Left lung (tissue), 10 donors: ENCODE data around the gene NFE2L3. TPM values are rescaled to one million over a fixed set of nuclear protein-coding genes. Genes with fewer than 3 reads are reported as not detected.

Source experiments
- ATAC-seq: fragments of 200-7000 bp; cut with Tn5 transposase; one replicate; pipeline ENCODE4 v1.9.1; 2020; ENCODE audit warnings: moderate library complexity
- DNase-seq, 4 donors: peaks; one replicate each; pipeline ENCODE4 v3.0.0-alpha.2; 2013 to 2020
- H3K27ac ChIP-seq, 2 donors: fragments of 200-600 bp; sonication (generic) in 1 of 2; one replicate each; pipeline versions ENCODE4 v1.5.0 to v1.8.0; 2020 to 2021
- H3K27me3 ChIP-seq, 2 donors: fragments of 200-600 bp; sonication (generic) in 1 of 2; one replicate each; pipeline versions ENCODE4 v1.5.0 to v1.8.0; 2020 to 2021
- H3K36me3 ChIP-seq, 2 donors: fragments of 200-600 bp; sonication (generic) in 1 of 2; one replicate each; pipeline versions ENCODE4 v1.5.0 to v1.8.0; 2020 to 2021
- H3K4me1 ChIP-seq, 2 donors: fragments of 200-600 bp; one replicate each; pipeline ENCODE4 v1.8.0; 2021
- H3K4me3 ChIP-seq, 2 donors: fragments of 200-600 bp; sonication (generic) in 1 of 2; one replicate each; pipeline versions ENCODE4 v1.5.0 to v1.8.0; 2020 to 2021; ENCODE audit warnings: mild to moderate bottlenecking in 1 of 2
- H3K9me3 ChIP-seq, 2 donors: fragments of 200-600 bp; sonication (generic) in 1 of 2; one replicate each; pipeline versions ENCODE4 v1.5.0 to v1.8.0; 2020 to 2021
- CTCF ChIP-seq, 2 donors: fragments of 200-600 bp; sonication (generic) in 1 of 2; IDR thresholded peaks; one replicate each; pipeline versions ENCODE4 v1.5.0 to v1.8.0; 2021; ENCODE audit warnings: antibody characterized with exemption in 2 of 2
- intact Hi-C, 2 donors: fragments of 100-400 bp; cut with DNase I; formaldehyde crosslinking; loops; one replicate each; pipeline versions ENCODE4 v1.11.2 to v1.14.2; 2022
- polyA plus RNA-seq, 6 donors: library from polyadenylated mRNA; unstranded; fragments of 120-200 nt; gene quantifications; one replicate each; pipeline ENCODE4 v1.2.1, GENCODE V29; 2013; ENCODE audit not compliant: insufficient read length in 6 of 6
- total RNA-seq, 2 donors: library from RNA; stranded (reverse); fragmentation: NEBNext Ultra II Directional; extraction: Animal tissue kit (Norgen Biotek cat#: 25700); gene quantifications; one replicate each; pipeline ENCODE4 v1.2.1, GENCODE V29; 2021
- donor health status: DM: no; HTN: yes; CAD: no.
- donor health status: DM: no; HTN: no; CAD: no.

NFE2L3 gene
- total and polyA plus RNA-seq, 8 donors: 4.9 to 20.8 (median 19.1) TPM

DNA sequence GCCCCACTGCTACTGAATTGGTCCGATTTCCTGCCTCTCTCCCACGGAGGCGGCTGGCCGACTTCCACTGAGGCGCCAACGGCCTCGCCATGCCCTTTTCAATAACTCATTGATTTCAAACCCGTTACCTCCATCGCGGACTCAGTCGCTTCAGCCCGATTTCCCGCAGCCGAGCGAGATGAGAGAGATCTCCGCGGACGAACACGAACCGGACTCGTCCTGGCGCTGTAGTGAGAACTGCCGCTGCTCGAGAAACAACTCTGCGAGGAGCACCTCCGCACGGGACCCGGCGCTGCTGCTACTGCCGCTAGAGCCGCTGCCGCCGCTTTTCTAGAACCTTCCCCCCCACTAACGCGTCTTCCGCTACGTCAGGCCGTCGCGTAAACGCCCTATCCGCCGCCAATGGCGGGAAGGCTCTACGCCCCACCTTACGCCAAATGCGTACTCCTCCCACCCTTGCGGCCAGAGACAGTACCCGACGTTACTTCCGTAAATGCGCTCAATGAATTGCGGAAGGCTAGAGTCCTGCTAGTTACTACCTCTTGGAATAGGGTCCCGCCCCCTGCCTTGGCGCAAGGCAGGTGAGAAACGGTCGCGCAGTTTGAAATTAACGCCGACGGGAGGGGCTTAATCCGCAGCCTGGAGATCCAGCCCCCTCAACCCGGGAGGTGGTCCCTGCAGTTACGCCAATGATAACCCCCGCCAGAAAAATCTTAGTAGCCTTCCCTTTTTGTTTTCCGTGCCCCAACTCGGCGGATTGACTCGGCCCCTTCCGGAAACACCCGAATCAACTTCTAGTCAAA is 48.6 kb downstream of the NFE2L3 start, which contains the start of gene HNRNPA2B1:
Gene HNRNPA2B1 (minus strand): TSS at position 303 of the 803 bp plus-strand sequence. CDS start 169 bp downstream, at position 134.
- Histone ChIP-seq H3K4me1 (peaks cover 38 to 52% of the 10 kb centered on the region in 2 donors), H3K4me3 (peak within 1 kb of the TSS; percentile 93), H3K27me3 (no peaks in the 10 kb centered on the region), H3K27ac (peak within 1 kb of the TSS; percentile 98 to 100), H3K9me3 (no peaks in the 10 kb centered on the region), H3K36me3 (peaks cover 0 to 18% of the 10 kb centered on the region in 2 donors)
- TF ChIP-seq CTCF (IDR thresholded peaks at IDR 0.05): peak in 1 of 2 donors; percentile 41
- DNase-seq (peak; percentile 97 to 100 (median 99)), ATAC-seq (peak; percentile 80)
- intact Hi-C loops: no loop called here

- Histone ChIP-seq H3K4me3 (peak within 1 kb of the TSS; percentile 93), H3K27ac (peak within 1 kb of the TSS; percentile 98 to 100), H3K9me3 (no peaks in the 10 kb centered on the region), H3K27me3 (no peaks in the 10 kb centered on the region), H3K4me1 (peaks cover 30 to 49% of the 10 kb centered on the region in 2 donors), H3K36me3 (peaks cover 0 to 15% of the 10 kb centered on the region in 2 donors)
- intact Hi-C loops: no loop called here
- DNase-seq (peak in 3 of 4 donors; percentile 93 to 94 (median 93)), ATAC-seq (peak; percentile 70)
- TF ChIP-seq CTCF (IDR thresholded peaks at IDR 0.05): no peak
Observed at GRCh38 chr7:26201247-26202018, 49.4 kb downstream of the NFE2L3 start, which contains the start of gene CBX3. Gene CBX3, plus strand, starts transcription at chr7:26201745. Its CDS starts 1,254 bp downstream, at chr7:26202999.

- Histone ChIP-seq H3K36me3 (peaks cover 0 to 15% of the 10 kb centered on the region in 2 donors), H3K4me1 (peaks cover 21 to 41% of the 10 kb centered on the region in 2 donors), H3K27ac (peak overlapping the region; percentile 98 to 100), H3K9me3 (no peaks in the 10 kb centered on the region), H3K27me3 (no peaks in the 10 kb centered on the region), H3K4me3 (peak overlapping the region; percentile 93)
- intact Hi-C loops: no loop called here
- DNase-seq: peak in 3 of 4 donors; percentile 37 to 87 (median 61)
- TF ChIP-seq CTCF (IDR thresholded peaks at IDR 0.05): no peak
- ATAC-seq: peak; percentile 3
Observed at GRCh38 chr7:26202019-26202990, 50.3 kb downstream of the NFE2L3 start.

DNA sequence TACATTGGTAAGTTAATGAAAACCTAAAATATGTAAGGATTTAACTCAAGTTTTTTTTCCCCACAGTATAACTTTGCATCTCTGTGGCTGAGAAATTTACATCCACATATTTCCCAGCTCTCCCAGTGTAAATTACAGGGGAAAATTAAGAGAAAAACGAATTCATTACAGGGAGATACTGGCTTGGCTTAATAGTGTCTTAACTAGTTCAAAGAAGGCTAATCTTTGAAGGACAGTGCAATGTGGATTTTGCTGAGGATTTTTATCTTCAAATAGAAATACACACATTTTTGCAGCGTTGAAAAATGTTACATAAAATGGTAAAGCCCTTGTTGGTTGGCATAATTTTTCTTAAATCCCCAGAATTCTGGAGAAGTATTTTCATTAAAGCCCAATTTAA is 51.0 kb downstream of the NFE2L3 start:
- intact Hi-C loops: no loop called here
- H3K4me3 ChIP-seq: peak overlapping the region; percentile 93
- H3K4me1 ChIP-seq: peaks cover 18 to 36% of the 10 kb centered on the region in 2 donors
- no peak for DNase-seq
- peaks cover 0 to 21% of the 10 kb centered on the region in 2 donors for H3K36me3 ChIP-seq
- H3K27ac ChIP-seq: peak overlapping the region in 1 of 2 donors; percentile 98
- ATAC-seq: no peak
- no peaks in the 10 kb centered on the region for H3K27me3 ChIP-seq
- no peaks in the 10 kb centered on the region for H3K9me3 ChIP-seq
- no peak for TF ChIP-seq CTCF (IDR thresholded peaks at IDR 0.05)
